Measurements from ENCODE around the gene PEX16. TPM values are rescaled to one million over a fixed set of nuclear protein-coding genes. Genes with fewer than 3 reads are reported as not detected.
"Not testable (repeated sequence)": the region's sequence is repeated elsewhere in the genome, so short reads cannot be mapped to it uniquely, and the experiment has no call there.

PEX16 gene
- total RNA-seq, 1 experiment from 2014 or later = 33.2 TPM

DNA sequence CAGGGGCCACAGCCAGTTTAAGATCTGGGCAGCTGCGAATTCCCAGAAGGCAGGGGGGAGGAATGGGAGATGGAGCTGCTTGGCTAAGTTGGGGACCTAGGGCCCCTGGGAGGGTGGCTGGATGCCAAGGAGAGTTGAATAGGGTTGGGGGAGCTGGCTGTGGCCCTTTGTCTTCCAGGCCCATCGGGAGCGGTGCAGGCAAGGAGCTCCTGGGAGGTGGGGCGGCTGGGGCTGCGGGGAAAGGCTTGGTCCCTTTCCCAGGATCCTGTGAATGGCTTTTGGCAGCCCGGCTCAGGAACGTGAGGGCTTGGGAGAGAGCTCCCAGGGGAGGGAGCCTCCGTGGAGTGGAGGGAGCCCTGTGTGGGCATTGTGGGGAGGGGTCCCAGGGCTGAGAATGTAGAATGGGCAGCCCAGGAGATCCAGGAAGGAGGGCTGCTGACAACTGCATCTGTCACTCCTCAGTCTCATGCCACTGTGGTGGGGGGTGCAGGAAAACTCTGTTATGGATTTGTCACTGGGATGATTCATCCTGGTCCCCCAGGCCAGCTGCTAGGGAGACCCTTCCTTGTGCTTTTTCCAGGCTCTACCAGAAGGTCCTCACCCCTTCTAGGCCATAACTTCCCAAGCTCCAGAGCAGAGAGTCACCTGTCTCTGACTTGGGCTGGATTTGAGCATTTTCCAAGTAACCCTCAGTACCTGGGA is 16.6 kb downstream of the PEX16 start (continued):
- TF ChIP-seq, protein P1, sequence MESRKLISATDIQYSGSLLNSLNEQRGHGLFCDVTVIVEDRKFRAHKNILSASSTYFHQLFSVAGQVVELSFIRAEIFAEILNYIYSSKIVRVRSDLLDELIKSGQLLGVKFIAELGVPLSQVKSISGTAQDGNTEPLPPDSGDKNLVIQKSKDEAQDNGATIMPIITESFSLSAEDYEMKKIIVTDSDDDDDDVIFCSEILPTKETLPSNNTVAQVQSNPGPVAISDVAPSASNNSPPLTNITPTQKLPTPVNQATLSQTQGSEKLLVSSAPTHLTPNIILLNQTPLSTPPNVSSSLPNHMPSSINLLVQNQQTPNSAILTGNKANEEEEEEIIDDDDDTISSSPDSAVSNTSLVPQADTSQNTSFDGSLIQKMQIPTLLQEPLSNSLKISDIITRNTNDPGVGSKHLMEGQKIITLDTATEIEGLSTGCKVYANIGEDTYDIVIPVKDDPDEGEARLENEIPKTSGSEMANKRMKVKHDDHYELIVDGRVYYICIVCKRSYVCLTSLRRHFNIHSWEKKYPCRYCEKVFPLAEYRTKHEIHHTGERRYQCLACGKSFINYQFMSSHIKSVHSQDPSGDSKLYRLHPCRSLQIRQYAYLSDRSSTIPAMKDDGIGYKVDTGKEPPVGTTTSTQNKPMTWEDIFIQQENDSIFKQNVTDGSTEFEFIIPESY (IDR thresholded peaks at IDR 0.05; ENCODE audit: extremely low read depth, insufficient replicate concordance, low read length) = no peak
- TF ChIP-seq, protein P2, sequence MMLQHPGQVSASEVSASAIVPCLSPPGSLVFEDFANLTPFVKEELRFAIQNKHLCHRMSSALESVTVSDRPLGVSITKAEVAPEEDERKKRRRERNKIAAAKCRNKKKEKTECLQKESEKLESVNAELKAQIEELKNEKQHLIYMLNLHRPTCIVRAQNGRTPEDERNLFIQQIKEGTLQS (IDR thresholded peaks at IDR 0.05) = no peak
- TF ChIP-seq TCF7L2 (IDR thresholded peaks at IDR 0.05; ENCODE audit: borderline replicate concordance, extremely low read depth, insufficient read depth, insufficient read length) (no peak), POLR2A (IDR thresholded peaks at IDR 0.05; ENCODE audit: borderline replicate concordance, extremely low read depth, insufficient read depth, insufficient read length) (no peak), SP1 (IDR thresholded peaks at IDR 0.05; ENCODE audit: low read depth) (no peak), POLR2AphosphoS5 (IDR thresholded peaks at IDR 0.05; ENCODE audit: low read depth, low read length) (no peak), MAX (IDR thresholded peaks at IDR 0.05) (no peak)

- H3K9me2 ChIP-seq (ENCODE audit: insufficient read depth); DNase-seq (ENCODE audit: low read depth, low spot score); BruUV-seq (replicated peaks); POLR2A ChIA-PET; CTCF ChIA-PET; H3K79me2 ChIP-seq (ENCODE audit: insufficient read depth, low read length); H3K9me3 ChIP-seq (ENCODE audit: control insufficient read depth in 1 of 2, insufficient read depth in 1 of 2, low read depth in 1 of 2, low read length in 2 of 2); intact Hi-C loops (cut with micrococcal nuclease); RAD21 ChIA-PET (ENCODE audit: low non-redundant PET in 1 of 2, low total read pairs in 2 of 2, uncharacterized antibody in 2 of 2, unreplicated experiment in 2 of 2); H4K20me1 ChIP-seq (ENCODE audit: insufficient read depth); H3K36me3 ChIP-seq (ENCODE audit: control insufficient read depth in 1 of 2, insufficient read depth in 2 of 2, low read length in 2 of 2); H3K27ac ChIP-seq (ENCODE audit: low read depth, low read length); H3K27me3 ChIP-seq (ENCODE audit: insufficient read depth, low read length); H2AFZ ChIP-seq (ENCODE audit: low read depth, low read length, poor library complexity, severe bottlenecking): not testable (repeated sequence)
- H3K9ac ChIP-seq (ENCODE audit: low read length) = peak overlapping the region; percentile 39; the same call in 1 of the 2 replicates
- peak overlapping the region; percentile 68 for H3K4me2 ChIP-seq (ENCODE audit: low read length)
- peak; percentile 41; the same call in 1 of the 2 replicates for TF ChIP-seq ZFX (IDR thresholded peaks at IDR 0.05)
- peak; percentile 27; the same call in 1 of the 2 replicates for ATAC-seq
- peak overlapping the region; percentile 39 to 51 for H3K4me3 ChIP-seq (replicated peaks in 1 of 2; ENCODE audit: low read depth in 1 of 2, low read length in 2 of 2)
- H3K4me1 ChIP-seq (ENCODE audit: control insufficient read depth in 1 of 2, insufficient read depth in 2 of 2, low read length in 2 of 2) = peaks cover 10 to 25% of the 10 kb centered on the region in 2 experiments; a peak in 3 of 4 replicates
These were observed 17.4 kb downstream of the PEX16 start for GRCh38 chr11:45900175-45900800.
